Endothelial cell of umbilical vein (primary cell): ENCODE results near the gene ASZ1. TPM values are rescaled to one million over a fixed set of nuclear protein-coding genes. Genes with fewer than 3 reads are reported as not detected.

Experiments
- BruUV-seq: library from RNA; stranded (reverse); fragments of 400-500 nt; replicated peaks from 2 replicates; lab custom pipeline; 2021; lab: Mats Ljungman, UMichigan
- CTCF ChIA-PET: fragments of 300-600, 350-600 bp; sonication (Branson Sonifier 250); formaldehyde crosslinking; loops from one replicate; lab custom pipeline; 2021; ENCODE audit warnings: antibody characterized with exemption, inconsistent platforms; lab: Charles Lee
- POLR2A ChIA-PET: fragments of 300-600, 350-600 bp; sonication (Branson Sonifier 250); formaldehyde crosslinking; loops from one replicate; lab custom pipeline; 2021; ENCODE audit warnings: antibody characterized with exemption, inconsistent platforms; lab: Charles Lee
- DNase-seq: peaks from one replicate; pipeline ENCODE4 v3.0.0-alpha.2; 2011; ENCODE audit warnings: low read depth, low spot score
- FAIRE-seq: peaks from 2 replicates; lab custom pipeline; 2011; peaks lifted over from hg19 to GRCh38; lab: Jason Lieb, UNC
- H2AFZ ChIP-seq: 2 replicates; pipeline ENCODE4 v1.6.0; 2012; ENCODE audit warnings: low read depth, low read length, control low read depth, inconsistent platforms
- H3K27ac ChIP-seq: 2 replicates; pipeline ENCODE4 v1.5.1; 2011; ENCODE audit warnings: low read depth, mild to moderate bottlenecking, control low read depth, low read length, moderate library complexity; ENCODE audit not compliant: insufficient read depth
- H3K27me3 ChIP-seq, 2 experiments: 2 replicates each; pipeline versions ENCODE4 v1.6.0 to v1.6.1; 2011; ENCODE audit warnings: low read length in 2 of 2, mixed read lengths in 1 of 2; ENCODE audit not compliant: control insufficient read depth in 2 of 2, insufficient read depth in 2 of 2
- H3K36me3 ChIP-seq, 2 experiments: 2 replicates in 1 of 2; 3 replicates in 1 of 2; pipeline ENCODE4 v1.5.1; 2011; ENCODE audit warnings: low read length in 2 of 2, mild to moderate bottlenecking in 1 of 2, moderate library complexity in 1 of 2; ENCODE audit not compliant: control insufficient read depth in 2 of 2, insufficient read depth in 2 of 2; ENCODE audit errors: extremely low read depth in 1 of 2
- H3K4me1 ChIP-seq: 3 replicates; pipeline ENCODE4 v1.5.1; 2011; ENCODE audit warnings: mild to moderate bottlenecking, low read length; ENCODE audit not compliant: control insufficient read depth, insufficient read depth; ENCODE audit errors: extremely low read depth
- H3K4me2 ChIP-seq: 2 replicates; pipeline ENCODE4 v1.6.1; 2011; ENCODE audit warnings: low read length, control low read depth, mixed read lengths; ENCODE audit not compliant: insufficient read depth
- H3K4me3 ChIP-seq, 3 experiments: fragments of 200-600 bp in 1 of 3; sonication (generic), shearing (Covaris generic) in 1 of 3; replicated peaks in 1 of 3; 2 replicates each; pipeline ENCODE4 v1.5.1; 2011 to 2016; ENCODE audit warnings: control low read depth in 3 of 3, low read length in 3 of 3, mild to moderate bottlenecking in 2 of 3, inconsistent platforms in 1 of 3, low read depth in 1 of 3, moderate library complexity in 1 of 3; ENCODE audit not compliant: insufficient read depth in 1 of 3
- H3K79me2 ChIP-seq: 2 replicates; pipeline ENCODE4 v1.6.0; 2012; ENCODE audit warnings: low read length, inconsistent platforms; ENCODE audit not compliant: control insufficient read depth, insufficient read depth
- H3K9ac ChIP-seq: replicated peaks from 2 replicates; pipeline ENCODE3; 2011; ENCODE audit warnings: low read length, control low read depth; ENCODE audit not compliant: insufficient read depth; ENCODE audit errors: extremely low read depth
- H3K9me1 ChIP-seq: replicated peaks from 3 replicates; pipeline ENCODE4 v1.6.0; 2011; ENCODE audit warnings: mild to moderate bottlenecking, low read length; ENCODE audit not compliant: control insufficient read depth, insufficient read depth; ENCODE audit errors: extremely low read depth
- H3K9me3 ChIP-seq: replicated peaks from 2 replicates; pipeline ENCODE4 v1.5.1; 2012; ENCODE audit warnings: low read length, inconsistent platforms; ENCODE audit not compliant: control insufficient read depth, insufficient read depth
- H4K20me1 ChIP-seq: replicated peaks from 2 replicates; pipeline ENCODE3; 2011; ENCODE audit warnings: mild to moderate bottlenecking, low read length; ENCODE audit not compliant: control insufficient read depth, insufficient read depth; ENCODE audit errors: extremely low read depth
- EZH2 ChIP-seq: IDR thresholded peaks from 2 replicates; pipeline ENCODE4 v1.6.1; 2012; ENCODE audit warnings: borderline replicate concordance, low read depth, mild to moderate bottlenecking, moderate library complexity, low read length, inconsistent platforms; ENCODE audit not compliant: severe bottlenecking
- FOS ChIP-seq: IDR thresholded peaks from 2 replicates; pipeline ENCODE4 v1.6.1; 2011; ENCODE audit warnings: mild to moderate bottlenecking, low read length, moderate library complexity, borderline replicate concordance; ENCODE audit not compliant: insufficient read depth
- MYC ChIP-seq: IDR thresholded peaks from one replicate; pipeline ENCODE4 v1.6.1; 2011; ENCODE audit warnings: mild to moderate bottlenecking, low read depth, low read length
- dilution Hi-C: fragments of 300-500 bp; cut with MboI; formaldehyde crosslinking; loops from one replicate; pipeline ENCODE4 v1.15.0; 2019; ENCODE audit warnings: low sequenced_read_pairs; ENCODE audit not compliant: extremely low pct_ligation_motif_present
- intact Hi-C: fragments of 100-400 bp; cut with micrococcal nuclease; formaldehyde crosslinking; loops from one replicate; pipeline ENCODE4 v1.10.0; 2022
- polyA plus RNA-seq, 4 experiments: library from polyadenylated mRNA; depleted of rRNA in 3 of 4; stranded (reverse) in 3 of 4; unstranded in 1 of 4; fragments of >200 nt; gene quantifications; 2 replicates each; pipeline versions ENCODE4 v1.2.1 to v1.2.3, GENCODE V29; 2011 to 2012; ENCODE audit warnings: missing spikeins in 1 of 4
- total RNA-seq: library from RNA; stranded (reverse); gene quantifications from 2 replicates; pipeline ENCODE4 v1.2.3, GENCODE V29; 2021

The ASZ1 gene
- total and polyA plus RNA-seq, 2 donors (not counting 3 experiments of a cell fraction or from before 2014, with no cell fraction given): not detected

DNA sequence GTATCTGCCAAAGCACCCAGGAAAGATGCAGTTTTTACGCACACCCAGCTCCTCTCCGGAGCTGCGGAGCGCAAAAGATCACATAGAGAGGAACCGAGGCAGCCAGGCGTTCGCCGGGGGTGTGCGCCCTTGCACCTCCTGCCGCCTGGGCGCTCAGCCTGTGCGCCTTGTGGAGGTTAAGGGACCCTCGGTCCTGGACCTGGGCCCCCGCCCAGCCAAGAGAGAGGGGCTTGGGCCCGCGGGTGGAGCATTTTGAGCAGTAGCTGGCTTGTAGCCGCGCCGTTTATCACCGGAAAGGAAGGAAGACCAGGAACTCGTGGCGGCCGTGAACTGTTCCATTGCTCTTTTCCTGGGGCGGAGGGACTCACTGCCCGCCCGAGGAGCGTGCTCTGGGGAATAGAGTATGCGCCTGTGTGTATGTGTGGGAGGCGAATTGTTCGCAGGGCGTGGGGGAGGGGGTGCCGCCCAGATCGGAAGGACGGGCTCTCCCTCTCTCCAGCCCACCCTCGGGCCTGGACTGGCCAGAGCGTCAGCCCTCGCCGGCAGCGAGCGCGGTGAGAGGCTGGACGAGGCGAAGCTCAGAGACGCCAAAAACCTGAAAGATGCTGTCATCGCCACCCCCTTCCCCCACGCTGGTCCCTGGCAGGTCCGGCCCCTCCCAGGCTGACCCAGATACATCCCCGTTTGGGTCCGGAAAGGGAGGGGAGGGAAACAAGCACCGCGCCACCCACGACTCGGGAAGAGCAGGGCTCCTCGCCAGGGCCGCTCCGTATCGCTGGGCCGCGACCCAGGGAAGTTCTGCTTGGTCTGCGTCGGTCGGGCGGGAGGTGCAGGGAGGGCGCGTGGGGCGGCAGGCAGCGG, 103.2 kb downstream of the ASZ1 start:
- DNase-seq (peak; percentile 21), FAIRE-seq (no peak)

DNA sequence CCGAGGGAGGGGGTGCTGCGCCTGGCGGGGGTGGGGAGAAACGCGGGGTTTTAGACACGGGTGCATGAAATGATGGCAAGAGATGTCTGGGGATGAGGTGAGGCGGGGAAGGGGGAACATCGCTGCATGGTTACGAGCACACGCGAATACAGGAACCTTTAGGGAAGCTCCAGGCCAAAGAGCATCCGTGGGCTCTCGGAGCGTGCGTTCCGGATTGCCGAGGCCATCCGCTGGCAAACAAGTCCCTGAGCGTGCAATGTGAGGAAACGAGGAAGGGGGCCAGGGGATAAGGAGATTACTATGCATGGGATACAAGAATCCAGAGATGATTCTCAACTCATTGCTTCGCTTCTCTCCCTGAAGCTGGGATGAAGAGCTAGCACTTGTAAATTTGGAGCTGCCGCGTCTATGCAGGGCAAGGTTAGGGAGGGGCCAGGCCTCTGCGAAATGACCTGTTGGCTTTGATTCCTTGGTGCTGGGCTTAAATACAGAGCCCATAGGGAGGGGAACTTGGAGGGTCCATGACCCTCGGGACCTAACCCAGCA, 103.9 kb downstream of the ASZ1 start:
- dilution Hi-C loops: no loop called here
- Histone ChIP-seq H3K4me3 (peak overlapping the region in 2 of 3 experiments; percentile 7 to 56), H3K4me1 (peaks cover 15% of the 10 kb centered on the region), H2AFZ (no peak overlapping the region), H3K9me1 (no peaks in the 10 kb centered on the region), H3K36me3 (no peaks in the 10 kb centered on the region), H4K20me1 (no peaks in the 10 kb centered on the region), H3K27ac (no peak overlapping the region), H3K27me3 (peaks cover 40 to 55% of the 10 kb centered on the region in 2 experiments), H3K79me2 (no peaks in the 10 kb centered on the region), H3K4me2 (peak overlapping the region; percentile 63), H3K9ac (no peak overlapping the region), H3K9me3 (no peaks in the 10 kb centered on the region)
- FAIRE-seq (no peak), DNase-seq (peak; percentile 20)
- ChIA-PET CTCF (interaction anchor here (1.1 to 2.0 kb wide), 5 partner anchors 9 to 111 kb away, joined by 3 to 8 read pairs (median 4); no protein-coding TSS in a partner anchor), POLR2A (no interaction called here)
- TF ChIP-seq EZH2 (peak; percentile 56), FOS (no peak)
- intact Hi-C loops: no loop called here
- no TSS peak for BruUV-seq

More for the DNA sequence above, 103.2 kb downstream of the ASZ1 start:
- ChIA-PET POLR2A (no interaction called here), CTCF (interaction anchor here (1.2 to 2.0 kb wide), 3 partner anchors 9 to 111 kb away, joined by 3 to 8 read pairs (median 4); no protein-coding TSS in a partner anchor)
- intact Hi-C loops: no loop called here
- Histone ChIP-seq H4K20me1 (no peaks in the 10 kb centered on the region), H3K9ac (no peak overlapping the region), H3K4me1 (peaks cover 15% of the 10 kb centered on the region), H3K4me3 (peak overlapping the region; percentile 4 to 56 (median 41)), H3K27me3 (peaks cover 40 to 53% of the 10 kb centered on the region in 2 experiments), H2AFZ (peak overlapping the region; percentile 96), H3K9me1 (no peaks in the 10 kb centered on the region), H3K9me3 (no peaks in the 10 kb centered on the region), H3K4me2 (peak overlapping the region; percentile 63), H3K27ac (no peak overlapping the region), H3K36me3 (no peaks in the 10 kb centered on the region), H3K79me2 (no peaks in the 10 kb centered on the region)
- dilution Hi-C loops: no loop called here
- TF ChIP-seq MYC (no peak), EZH2 (peak; percentile 22)
- no TSS peak for BruUV-seq
